Peyer's patch (tissue), 4 donors: ENCODE data around the gene INA. TPM values are rescaled to one million over a fixed set of nuclear protein-coding genes. Genes with fewer than 3 reads are reported as not detected.

Experiments used
- DNase-seq, 3 donors: peaks; one replicate each; pipeline ENCODE4 v3.0.0-alpha.2; 2017 to 2019
- H3K27ac ChIP-seq, 4 donors: fragments of 200-600 bp; sonication (generic); one replicate each; pipeline ENCODE4 v1.5.1; 2016 to 2019
- H3K27me3 ChIP-seq, 2 donors: fragments of 200-600 bp; sonication (generic); one replicate each; pipeline ENCODE4 v1.5.1; 2019
- H3K36me3 ChIP-seq, 3 donors: fragments of 200-600 bp; sonication (generic); one replicate each; pipeline ENCODE4 v1.5.1; 2016 to 2019
- H3K4me1 ChIP-seq, 4 donors: fragments of 200-600 bp; sonication (generic); one replicate each; pipeline ENCODE4 v1.5.1; 2016 to 2019
- H3K4me3 ChIP-seq, 4 donors: fragments of 200-600 bp; sonication (generic); 1 replicate in 3 of 4; 2 replicates in 1 of 4; pipeline ENCODE4 v1.5.1; 2016 to 2019; ENCODE audit warnings: mild to moderate bottlenecking in 1 of 4
- H3K9me3 ChIP-seq, 4 donors: fragments of 200-600 bp; sonication (generic); one replicate each; pipeline ENCODE4 v1.5.1; 2016 to 2019; ENCODE audit warnings: mild to moderate bottlenecking in 1 of 4
- CTCF ChIP-seq, 6 experiments: fragments of 450-650 bp in 4 of 6; fragments of 200-600 bp in 2 of 6; sonication (generic) in 1 of 6; IDR thresholded peaks; one replicate each; pipeline ENCODE4 v1.5.1; 2017 to 2019; ENCODE audit warnings: antibody characterized with exemption in 6 of 6, mild to moderate bottlenecking in 3 of 6, moderate library complexity in 1 of 6
- POLR2A ChIP-seq, 2 donors: fragments of 450-650 bp; IDR thresholded peaks; one replicate each; pipeline ENCODE4 v1.5.1; 2017; ENCODE audit warnings: antibody characterized with exemption in 2 of 2, mild to moderate bottlenecking in 2 of 2, moderate library complexity in 2 of 2
- total RNA-seq, 4 donors: library from RNA; depleted of rRNA; stranded (reverse); fragments of >200 nt; gene quantifications; one replicate each; pipeline ENCODE4 v1.1.0, GENCODE V29; 2016

The INA gene
- total RNA-seq, 4 donors from 2014 or later, result 0.35 to 1.1 TPM; not detected in 2

GRCh38 chr10:103259989-103260388, 16.9 kb upstream of the INA start:
- TF ChIP-seq CTCF (IDR thresholded peaks at IDR 0.05), result no peak
- Histone ChIP-seq H3K4me1 (no peaks in the 10 kb centered on the region), H3K27me3 (no peaks in the 10 kb centered on the region), H3K4me3 (no peak overlapping the region), H3K27ac (no peak overlapping the region), H3K9me3 (no peaks in the 10 kb centered on the region), H3K36me3 (no peaks in the 10 kb centered on the region)
- DNase-seq, result no peak

- no peaks in the 10 kb centered on the region for H3K27me3 ChIP-seq
- no peak overlapping the region for H3K27ac ChIP-seq
- DNase-seq, result no peak
These were observed 14.7 kb upstream of the INA start for GRCh38 chr10:103262229-103262628.

GRCh38 chr10:103265717-103266329, 11.1 kb upstream of the INA start:
- TF ChIP-seq CTCF (IDR thresholded peaks at IDR 0.05) (no peak), POLR2A (IDR thresholded peaks at IDR 0.05) (no peak)
- no peak overlapping the region for H3K4me3 ChIP-seq
- H3K9me3 ChIP-seq, result no peaks in the 10 kb centered on the region
- H3K27ac ChIP-seq, result no peak overlapping the region
- H3K36me3 ChIP-seq, result no peaks in the 10 kb centered on the region
- H3K27me3 ChIP-seq, result no peaks in the 10 kb centered on the region
- no peaks in the 10 kb centered on the region for H3K4me1 ChIP-seq
- peak in 1 of 3 donors; percentile 54 for DNase-seq

More at GRCh38 chr10:103262229-103262628, 14.7 kb upstream of the INA start:
- Histone ChIP-seq H3K4me1 (no peaks in the 10 kb centered on the region), H3K36me3 (no peaks in the 10 kb centered on the region), H3K9me3 (no peaks in the 10 kb centered on the region), H3K4me3 (no peak overlapping the region)
- TF ChIP-seq CTCF (IDR thresholded peaks at IDR 0.05) (no peak), POLR2A (IDR thresholded peaks at IDR 0.05) (no peak)

GRCh38 chr10:103273041-103273441, 3.9 kb upstream of the INA start:
- no peaks in the 10 kb centered on the region for H3K9me3 ChIP-seq
- no peak for DNase-seq
- no peaks in the 10 kb centered on the region for H3K36me3 ChIP-seq
- peaks cover 0 to 21% of the 10 kb centered on the region in 2 donors for H3K27me3 ChIP-seq
- H3K4me3 ChIP-seq, result no peak overlapping the region
- H3K27ac ChIP-seq, result no peak overlapping the region
- no peak for TF ChIP-seq POLR2A (IDR thresholded peaks at IDR 0.05)
- TF ChIP-seq CTCF (IDR thresholded peaks at IDR 0.05), result no peak
- peaks cover 0 to 16% (median 4%) of the 10 kb centered on the region in 4 donors for H3K4me1 ChIP-seq

GRCh38 chr10:103276251-103276895, 565 bp upstream of the INA start:
- TF ChIP-seq POLR2A (IDR thresholded peaks at IDR 0.05), result no peak
- TF ChIP-seq CTCF (IDR thresholded peaks at IDR 0.05), result no peak
- Histone ChIP-seq H3K9me3 (no peaks in the 10 kb centered on the region), H3K4me1 (peaks cover 0 to 17% (median 4%) of the 10 kb centered on the region in 4 donors), H3K36me3 (no peaks in the 10 kb centered on the region), H3K27ac (no peak overlapping the region), H3K4me3 (peak overlapping the region in 2 of 4 donors; percentile 32 to 34), H3K27me3 (peaks cover 0 to 28% of the 10 kb centered on the region in 2 donors)
- DNase-seq, result no peak
